Subcutaneous adipose tissue (tissue), 4 donors: ENCODE measurements around the gene LYZL1. TPM values are rescaled to one million over a fixed set of nuclear protein-coding genes. Genes with fewer than 3 reads are reported as not detected.

Experiments
- total RNA-seq, 4 donors: library from RNA; depleted of rRNA; stranded (reverse); fragments of >200 nt; gene quantifications; one replicate each; pipeline ENCODE4 v1.1.0, GENCODE V29; 2016
- TF ChIP-seq, protein P1 (sequence below): fragments of 450-650 bp; IDR thresholded peaks from one replicate; pipeline ENCODE4 v1.5.1; 2016; ENCODE audit warnings: low read depth, mild to moderate bottlenecking, control low read depth, antibody characterized with exemption, moderate library complexity

Gene LYZL1
- total RNA-seq, 4 donors from 2014 or later = not detected

DNA sequence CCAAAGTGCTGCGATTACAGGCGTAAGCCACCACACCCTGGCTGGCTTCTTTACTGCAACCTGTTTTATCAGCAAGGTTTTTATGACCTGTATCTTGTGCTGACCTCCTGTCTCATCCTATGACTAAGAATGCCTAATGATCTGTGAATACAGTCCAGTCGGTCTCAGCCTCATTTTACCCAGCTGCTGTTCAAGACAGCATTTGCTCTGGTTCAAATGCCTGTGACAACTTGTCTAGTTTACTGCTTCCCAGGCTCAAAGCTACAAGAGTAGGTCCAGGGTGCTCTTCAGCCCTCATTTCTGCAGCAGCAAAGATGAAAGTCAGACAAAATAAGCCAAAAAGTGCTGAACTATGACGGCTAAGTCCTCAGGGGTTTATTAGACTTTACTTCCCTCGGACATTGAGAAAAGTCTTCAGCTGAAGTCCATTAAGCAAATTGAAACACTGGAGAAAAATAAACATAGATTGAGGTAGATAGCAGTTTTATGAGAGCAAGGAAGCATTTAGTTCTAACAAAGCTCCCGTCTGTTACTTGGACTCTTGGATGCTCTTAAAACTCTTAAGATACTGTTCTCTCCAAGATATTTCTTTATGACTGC is 12.5 kb upstream of the LYZL1 start:
- TF ChIP-seq, protein P1, sequence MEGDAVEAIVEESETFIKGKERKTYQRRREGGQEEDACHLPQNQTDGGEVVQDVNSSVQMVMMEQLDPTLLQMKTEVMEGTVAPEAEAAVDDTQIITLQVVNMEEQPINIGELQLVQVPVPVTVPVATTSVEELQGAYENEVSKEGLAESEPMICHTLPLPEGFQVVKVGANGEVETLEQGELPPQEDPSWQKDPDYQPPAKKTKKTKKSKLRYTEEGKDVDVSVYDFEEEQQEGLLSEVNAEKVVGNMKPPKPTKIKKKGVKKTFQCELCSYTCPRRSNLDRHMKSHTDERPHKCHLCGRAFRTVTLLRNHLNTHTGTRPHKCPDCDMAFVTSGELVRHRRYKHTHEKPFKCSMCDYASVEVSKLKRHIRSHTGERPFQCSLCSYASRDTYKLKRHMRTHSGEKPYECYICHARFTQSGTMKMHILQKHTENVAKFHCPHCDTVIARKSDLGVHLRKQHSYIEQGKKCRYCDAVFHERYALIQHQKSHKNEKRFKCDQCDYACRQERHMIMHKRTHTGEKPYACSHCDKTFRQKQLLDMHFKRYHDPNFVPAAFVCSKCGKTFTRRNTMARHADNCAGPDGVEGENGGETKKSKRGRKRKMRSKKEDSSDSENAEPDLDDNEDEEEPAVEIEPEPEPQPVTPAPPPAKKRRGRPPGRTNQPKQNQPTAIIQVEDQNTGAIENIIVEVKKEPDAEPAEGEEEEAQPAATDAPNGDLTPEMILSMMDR = no peak

DNA sequence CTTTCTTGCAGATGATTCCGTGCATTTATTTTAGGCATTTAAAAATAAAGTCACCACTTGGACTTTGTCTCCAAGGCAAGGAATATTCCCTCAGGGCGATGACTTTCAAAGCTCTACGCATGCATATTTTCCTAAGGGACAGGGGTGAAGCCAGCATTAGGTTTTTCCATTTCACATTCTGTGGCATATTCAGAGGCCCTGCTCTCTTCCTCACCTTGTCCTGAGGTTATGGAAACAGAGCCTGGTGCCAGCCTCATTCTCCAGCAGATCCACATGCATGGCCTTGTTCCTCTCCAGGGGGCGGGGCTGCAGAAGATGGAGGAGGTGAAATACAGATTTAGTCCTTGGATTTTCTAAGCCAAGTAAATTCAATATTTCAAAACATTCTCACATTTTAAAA is 11.6 kb upstream of the LYZL1 start:
- TF ChIP-seq, protein P1 = no peak

DNA sequence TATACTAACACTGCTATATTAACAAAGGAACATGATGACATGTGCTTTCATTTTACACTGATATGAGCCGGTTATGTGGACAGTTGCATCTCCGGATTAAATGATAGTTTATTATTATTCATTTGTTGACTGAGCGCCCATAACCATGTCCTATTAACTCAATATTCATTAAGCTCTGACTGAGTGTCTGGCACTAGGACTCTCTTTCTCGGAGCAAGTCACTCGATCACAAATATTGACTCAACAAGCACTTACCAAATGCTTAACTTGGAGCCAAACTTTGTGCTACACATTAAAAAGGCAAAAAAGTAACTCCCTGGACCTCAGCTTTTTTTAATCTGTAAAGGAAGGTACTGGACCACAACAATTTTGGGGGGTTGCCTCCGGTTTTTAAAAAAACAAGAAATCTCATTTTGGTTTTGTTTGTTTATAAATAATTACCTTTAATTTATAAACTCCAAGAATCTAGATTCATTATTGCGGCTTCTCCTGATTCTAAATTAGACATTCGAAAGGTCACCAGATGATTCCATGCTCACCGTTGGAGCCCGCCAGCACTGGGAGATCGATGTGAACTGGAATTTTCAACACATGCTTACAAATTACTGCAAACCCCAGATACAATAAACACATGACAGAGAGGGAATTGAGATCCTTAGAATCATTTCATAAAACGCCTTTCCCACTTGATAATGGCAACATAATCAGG is 8.9 kb upstream of the LYZL1 start:
- TF ChIP-seq, protein P1 = no peak

DNA sequence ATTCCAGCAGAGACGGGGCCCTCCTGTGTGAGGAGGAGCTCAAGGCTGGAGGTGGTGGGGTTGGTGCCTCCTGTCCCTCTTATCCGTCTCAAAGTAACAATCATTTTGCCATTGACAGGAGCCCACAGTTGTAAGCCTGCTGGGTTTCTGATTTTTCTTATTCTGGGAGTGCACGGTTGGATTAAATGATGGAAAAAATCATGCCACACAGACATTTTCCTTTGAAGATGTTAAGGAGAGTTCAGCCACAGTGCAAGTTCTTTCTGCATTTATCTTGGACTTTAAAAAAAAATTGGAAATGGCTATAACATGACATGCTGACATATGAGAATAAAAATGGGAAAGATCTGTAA is 8.4 kb upstream of the LYZL1 start:
- TF ChIP-seq, protein P1 = no peak

DNA sequence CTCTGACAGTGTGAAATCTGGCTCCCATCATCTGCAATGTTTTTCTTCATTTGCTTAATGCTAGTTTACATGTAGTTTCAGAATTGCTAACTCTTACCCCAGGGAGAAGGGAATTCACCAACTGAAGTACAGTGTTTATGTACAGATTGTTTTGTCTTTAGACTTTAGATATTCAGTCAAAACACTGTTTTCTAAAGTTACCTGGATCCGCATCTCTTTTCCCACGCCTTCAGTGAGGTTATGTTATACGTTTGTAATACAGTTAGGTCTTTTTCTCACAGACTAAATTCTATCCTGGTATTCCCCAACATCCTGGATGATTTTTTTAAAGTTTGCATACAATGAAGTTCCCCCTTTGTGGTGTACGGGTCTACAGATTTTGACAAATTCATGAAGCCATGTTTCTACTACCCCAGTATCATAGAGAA is 3.2 kb upstream of the LYZL1 start:
- TF ChIP-seq, protein P1 = no peak

DNA sequence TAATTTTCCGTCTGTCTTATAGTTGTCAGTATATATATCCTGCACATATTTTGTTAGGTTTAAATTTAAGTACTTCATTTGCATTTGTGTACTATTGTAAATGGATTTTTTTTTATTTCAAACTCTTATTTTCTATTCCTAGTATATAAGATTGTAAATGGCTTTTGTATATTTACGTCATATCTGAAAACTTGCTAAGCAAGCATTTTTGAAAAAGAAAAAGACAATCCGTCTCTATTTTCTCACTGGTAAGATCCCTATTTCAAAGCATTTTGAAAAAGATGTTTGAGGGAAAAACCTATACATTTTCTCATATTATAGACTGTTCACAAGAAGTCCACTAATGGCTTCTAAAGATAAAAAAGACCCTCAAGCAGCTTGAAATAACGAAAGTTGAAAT is 1.2 kb upstream of the LYZL1 start:
- TF ChIP-seq, protein P1 = no peak

DNA sequence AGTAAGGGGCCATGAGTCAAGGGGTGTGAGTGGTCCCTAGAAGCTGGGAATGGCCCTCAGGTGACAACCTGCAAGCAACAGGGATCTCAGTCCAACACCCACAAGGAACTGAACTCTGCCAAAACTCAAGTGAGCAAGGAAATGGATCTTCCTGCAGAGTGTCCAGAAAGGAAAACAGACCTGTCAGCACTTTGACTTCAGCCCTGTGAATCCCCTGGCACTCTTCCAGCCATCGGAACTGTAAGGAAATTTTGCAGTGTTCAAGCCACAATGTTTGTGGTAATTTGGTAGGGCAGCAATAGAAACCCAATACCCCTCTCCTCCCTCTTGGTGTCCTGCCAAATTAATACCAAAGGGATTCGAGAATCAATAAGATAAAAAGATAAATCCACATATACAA is 6.9 kb downstream of the LYZL1 start:
- TF ChIP-seq, protein P1 = no peak
